Left hindlimb (tissue), 1 donor: Measurements from ENCODE around the gene PHACTR4.
"Not testable (repeated sequence)": the region's sequence is repeated elsewhere in the genome, so short reads cannot be mapped to it uniquely, and the experiment has no call there.

Source experiments
- DNase-seq: peaks from one replicate; pipeline ENCODE4 v3.0.0-alpha.2; 2018

PHACTR4 gene

DNA sequence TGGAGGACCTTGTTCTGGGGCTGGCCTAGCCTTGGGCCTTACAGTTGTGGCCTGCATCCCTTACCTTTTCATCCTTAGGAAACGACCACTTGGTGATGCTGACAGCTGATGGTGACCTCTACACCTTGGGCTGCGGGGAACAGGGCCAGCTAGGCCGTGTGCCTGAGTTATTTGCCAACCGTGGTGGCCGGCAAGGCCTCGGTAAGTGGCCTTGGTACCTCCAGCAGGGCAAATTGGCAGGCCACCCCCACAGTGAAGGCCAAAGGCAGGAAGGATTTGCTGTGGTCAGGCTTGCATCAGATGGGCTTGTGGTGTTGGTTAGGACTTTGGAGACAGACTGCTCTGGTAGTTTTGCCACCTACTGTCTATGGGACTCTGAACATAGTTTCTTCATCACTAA is 165.6 kb downstream of the PHACTR4 start:
- DNase-seq = no peak

DNA sequence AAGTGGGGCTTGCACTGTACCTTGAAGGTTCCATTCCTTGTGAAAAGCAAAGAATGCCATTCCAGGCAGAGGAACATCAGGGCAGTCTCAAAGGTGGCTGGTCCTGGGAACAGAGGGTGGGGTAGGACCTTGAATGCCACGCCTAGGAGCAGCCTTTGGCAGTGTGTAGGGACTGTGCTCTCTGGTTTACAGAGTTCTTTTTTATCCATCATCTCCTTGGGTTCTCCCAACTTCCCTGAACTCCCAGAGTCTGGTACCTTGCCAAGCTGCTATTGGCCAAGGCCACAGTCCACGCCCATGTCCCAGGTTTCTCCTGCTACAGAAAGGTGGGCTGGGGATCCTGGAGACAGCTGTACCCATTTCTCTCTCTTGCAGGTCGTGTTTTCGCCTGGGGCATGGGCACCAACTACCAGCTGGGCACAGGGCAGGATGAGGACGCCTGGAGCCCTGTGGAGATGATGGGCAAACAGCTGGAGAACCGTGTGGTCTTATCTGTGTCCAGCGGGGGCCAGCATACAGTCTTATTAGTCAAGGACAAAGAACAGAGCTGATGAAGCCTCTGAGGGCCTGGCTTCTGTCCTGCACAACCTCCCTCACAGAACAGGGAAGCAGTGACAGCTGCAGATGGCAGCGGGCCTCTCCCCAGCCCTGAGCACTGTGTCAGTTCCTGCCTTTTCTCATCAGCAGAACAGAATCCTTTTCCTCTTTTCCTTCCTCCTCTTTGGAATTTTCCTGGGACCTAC is 168.1 kb downstream of the PHACTR4 start:
- no peak for DNase-seq

DNA sequence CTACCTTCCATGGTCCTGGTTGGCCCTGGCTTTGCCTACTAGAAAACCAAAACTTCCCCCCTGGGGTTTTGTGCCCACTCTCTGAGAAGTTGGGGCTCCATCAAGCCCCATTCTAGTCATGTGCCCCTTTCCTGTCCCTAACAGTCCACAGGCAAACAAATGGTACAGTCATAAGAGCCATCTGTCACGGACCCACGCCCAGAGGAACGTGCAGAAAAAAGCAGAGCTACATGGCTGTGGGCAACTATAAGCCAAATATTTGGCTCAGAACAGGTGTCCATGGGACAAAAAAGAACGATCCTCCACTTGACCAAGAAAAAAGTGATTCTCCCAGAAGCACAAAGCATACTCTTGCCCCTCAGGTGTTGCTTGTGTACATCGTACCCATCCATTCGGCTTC is 168.7 kb downstream of the PHACTR4 start:
- DNase-seq = no peak

DNA sequence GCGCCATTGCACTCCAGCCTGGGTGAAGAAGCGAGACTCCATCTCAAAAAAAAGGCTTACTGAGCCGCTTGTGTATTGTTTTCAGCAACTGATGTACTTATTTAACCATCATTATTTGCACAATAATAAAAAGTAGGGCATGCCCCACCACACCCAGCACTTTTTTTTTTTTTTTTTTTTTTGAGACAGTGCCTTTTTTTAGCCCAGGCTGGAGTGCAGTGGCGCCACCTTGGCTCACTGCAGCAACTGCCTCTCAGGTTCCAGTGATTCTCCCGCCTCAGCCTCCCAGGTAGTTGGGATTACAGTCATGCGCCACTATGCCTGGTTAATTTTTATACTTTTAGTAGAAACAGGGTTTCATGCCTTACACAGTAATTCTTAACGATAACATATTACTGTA is 171.1 kb downstream of the PHACTR4 start:
- DNase-seq = no peak

DNA sequence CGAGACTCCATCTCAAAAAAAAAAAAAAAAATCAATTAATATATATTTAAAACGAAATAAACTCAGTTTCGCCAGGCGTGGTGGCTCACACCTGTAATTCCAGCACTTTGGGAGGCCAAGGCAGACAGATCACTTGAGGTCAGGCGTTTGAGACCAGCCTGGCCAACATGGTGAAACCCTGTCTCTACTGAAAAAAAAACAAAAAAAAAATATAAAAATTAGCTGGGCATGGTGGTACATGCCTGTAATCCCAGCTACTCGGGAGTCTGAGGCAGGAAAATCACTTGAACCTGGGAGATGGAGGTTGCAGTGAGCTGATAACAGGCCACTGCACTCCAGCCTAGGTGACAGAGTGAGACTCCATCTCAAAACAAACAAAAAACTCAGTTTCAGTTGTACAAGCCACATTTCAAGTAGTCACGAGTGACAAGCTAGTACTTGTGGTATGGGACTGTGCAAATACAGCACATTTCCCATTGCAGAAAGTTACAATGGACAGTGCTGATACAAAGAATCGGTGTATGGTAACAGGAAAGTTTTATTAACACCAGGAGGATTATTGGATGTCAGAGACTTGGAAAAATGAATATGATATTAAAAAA is 172.0 kb downstream of the PHACTR4 start:
- not testable (repeated sequence) for DNase-seq

DNA sequence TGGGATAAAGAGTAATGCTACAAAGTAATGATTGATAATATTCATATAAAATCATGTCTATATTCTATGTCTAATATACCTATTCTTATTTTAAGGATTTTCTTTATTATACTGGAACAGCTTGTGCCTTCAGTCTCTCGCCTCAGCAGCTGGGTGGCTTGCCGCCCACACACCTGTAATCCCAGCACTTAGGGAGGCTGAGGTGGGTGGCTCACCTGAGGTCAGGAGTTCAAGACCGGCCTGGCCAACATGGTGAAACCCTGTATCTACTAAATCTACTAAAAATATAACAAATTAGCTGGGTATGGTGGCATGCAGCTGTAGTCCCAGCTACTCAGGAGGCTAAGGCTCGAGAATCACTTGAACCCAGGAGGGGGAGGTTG is 175.7 kb downstream of the PHACTR4 start:
- DNase-seq = no peak

DNA sequence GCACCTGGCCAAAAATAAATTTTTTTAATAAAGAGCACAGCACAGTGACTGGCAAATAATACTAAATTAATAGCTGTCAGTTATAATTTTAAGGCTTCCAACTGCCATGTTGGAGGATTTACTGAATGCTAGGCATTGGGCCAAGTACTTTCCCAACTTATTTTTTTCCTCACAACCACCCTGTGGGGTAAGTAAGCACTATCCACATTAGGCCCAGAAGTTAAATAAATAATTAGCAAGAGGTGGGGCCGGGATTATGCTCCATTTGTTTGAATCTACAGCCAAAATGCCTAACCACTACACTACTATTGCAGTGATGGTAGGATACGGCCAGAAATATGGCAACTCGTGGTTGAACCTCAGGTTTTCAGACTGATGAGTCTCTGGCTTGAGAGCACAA is 178.8 kb downstream of the PHACTR4 start:
- no peak for DNase-seq
